HT-29 (cell line): ENCODE measurements around the gene STIM1. TPM values are rescaled to one million over a fixed set of nuclear protein-coding genes. Genes with fewer than 3 reads are reported as not detected.

ENCODE experiments used
- DNase-seq: peaks from one replicate; pipeline ENCODE4 v3.0.0-alpha.2; 2015; ENCODE audit warnings: low spot score
- total RNA-seq: library from RNA; depleted of rRNA; stranded (reverse); fragments of >200 nt; shearing (Covaris generic); gene quantifications from 2 replicates; pipeline ENCODE4 v1.2.3, GENCODE V29; 2014

The STIM1 gene
- total RNA-seq, 1 experiment from 2014 or later = 28.3 TPM

- no peak for DNase-seq
These were observed 93.7 kb downstream of the STIM1 start for GRCh38 chr11:3949125-3949524.

GRCh38 chr11:3950996-3951660 is 95.7 kb downstream of the STIM1 start:
- DNase-seq = no peak

GRCh38 chr11:3952715-3953114 is 97.3 kb downstream of the STIM1 start:
- no peak for DNase-seq

GRCh38 chr11:3953327-3953726 is 97.9 kb downstream of the STIM1 start:
- no peak for DNase-seq

GRCh38 chr11:3954448-3955298 is 99.2 kb downstream of the STIM1 start:
- no peak for DNase-seq

GRCh38 chr11:3955299-3955665 is 99.8 kb downstream of the STIM1 start:
- DNase-seq = no peak

GRCh38 chr11:3956038-3956437 is 100.6 kb downstream of the STIM1 start:
- no peak for DNase-seq

- no peak for DNase-seq
These were observed 101.3 kb downstream of the STIM1 start for GRCh38 chr11:3956748-3957147.

- no peak for DNase-seq
These were observed 102.0 kb downstream of the STIM1 start for GRCh38 chr11:3957437-3957836.

GRCh38 chr11:3958281-3958680 is 102.8 kb downstream of the STIM1 start:
- DNase-seq = no peak

GRCh38 chr11:3959015-3959902 is 103.8 kb downstream of the STIM1 start:
- peak; percentile 76 for DNase-seq

GRCh38 chr11:3959903-3960265 is 104.4 kb downstream of the STIM1 start:
- DNase-seq = no peak

GRCh38 chr11:3962406-3962840 is 107.0 kb downstream of the STIM1 start:
- no peak for DNase-seq

- no peak for DNase-seq
These were observed 108.6 kb downstream of the STIM1 start for GRCh38 chr11:3964056-3964455.

GRCh38 chr11:3964935-3965604 is 109.6 kb downstream of the STIM1 start:
- DNase-seq = no peak

GRCh38 chr11:3967695-3968094 is 112.2 kb downstream of the STIM1 start:
- DNase-seq = no peak

GRCh38 chr11:3969200-3969599 is 113.7 kb downstream of the STIM1 start:
- no peak for DNase-seq

- no peak for DNase-seq
These were observed 114.1 kb downstream of the STIM1 start for GRCh38 chr11:3969613-3970012.

GRCh38 chr11:3970108-3970507 is 114.6 kb downstream of the STIM1 start:
- DNase-seq = no peak

- peak; percentile 32 for DNase-seq
These were observed 116.4 kb downstream of the STIM1 start for GRCh38 chr11:3971756-3972404.

GRCh38 chr11:3972431-3972830 is 117.0 kb downstream of the STIM1 start:
- no peak for DNase-seq
